ENCODE results near the gene SPOCK1. TPM values are rescaled to one million over a fixed set of nuclear protein-coding genes. Genes with fewer than 3 reads are reported as not detected.

Gene SPOCK1
- total RNA-seq, 1 donor from 2014 or later: 6.8 TPM

DNA sequence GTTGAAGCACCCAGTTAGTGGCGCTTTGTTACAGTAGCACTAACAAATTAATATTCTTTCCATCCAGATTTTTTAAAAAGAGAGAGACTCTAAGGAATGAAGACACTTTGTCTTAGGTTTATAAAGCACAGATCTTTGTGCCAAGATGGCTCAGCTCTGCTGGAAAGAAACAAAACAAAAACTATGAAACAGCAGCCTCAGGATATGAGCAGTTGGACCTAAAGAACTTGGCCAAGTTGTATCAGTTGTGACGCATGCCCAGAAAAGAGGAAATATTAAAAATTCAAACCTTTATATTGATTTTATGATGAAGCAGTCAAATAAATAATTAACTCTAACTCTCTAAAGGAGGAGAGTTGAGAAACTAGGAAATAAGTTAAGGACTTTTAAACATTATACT is 427.2 kb downstream of the SPOCK1 start:
- Histone ChIP-seq H3K36me3 (ENCODE audit: control insufficient read depth, insufficient read depth, low read length) (no peaks in the 10 kb centered on the region), H3K27me3 (ENCODE audit: control insufficient read depth, insufficient read depth, low read length) (no peaks in the 10 kb centered on the region), H3K4me3 (ENCODE audit: low read depth, low read length) (no peak overlapping the region)
- FAIRE-seq: no peak
- DNase-seq (ENCODE audit: low read depth): no peak
- TF ChIP-seq, protein P1, sequence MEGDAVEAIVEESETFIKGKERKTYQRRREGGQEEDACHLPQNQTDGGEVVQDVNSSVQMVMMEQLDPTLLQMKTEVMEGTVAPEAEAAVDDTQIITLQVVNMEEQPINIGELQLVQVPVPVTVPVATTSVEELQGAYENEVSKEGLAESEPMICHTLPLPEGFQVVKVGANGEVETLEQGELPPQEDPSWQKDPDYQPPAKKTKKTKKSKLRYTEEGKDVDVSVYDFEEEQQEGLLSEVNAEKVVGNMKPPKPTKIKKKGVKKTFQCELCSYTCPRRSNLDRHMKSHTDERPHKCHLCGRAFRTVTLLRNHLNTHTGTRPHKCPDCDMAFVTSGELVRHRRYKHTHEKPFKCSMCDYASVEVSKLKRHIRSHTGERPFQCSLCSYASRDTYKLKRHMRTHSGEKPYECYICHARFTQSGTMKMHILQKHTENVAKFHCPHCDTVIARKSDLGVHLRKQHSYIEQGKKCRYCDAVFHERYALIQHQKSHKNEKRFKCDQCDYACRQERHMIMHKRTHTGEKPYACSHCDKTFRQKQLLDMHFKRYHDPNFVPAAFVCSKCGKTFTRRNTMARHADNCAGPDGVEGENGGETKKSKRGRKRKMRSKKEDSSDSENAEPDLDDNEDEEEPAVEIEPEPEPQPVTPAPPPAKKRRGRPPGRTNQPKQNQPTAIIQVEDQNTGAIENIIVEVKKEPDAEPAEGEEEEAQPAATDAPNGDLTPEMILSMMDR (IDR thresholded peaks at IDR 0.05; ENCODE audit: insufficient read depth, low read length, severe bottlenecking): no peak

DNA sequence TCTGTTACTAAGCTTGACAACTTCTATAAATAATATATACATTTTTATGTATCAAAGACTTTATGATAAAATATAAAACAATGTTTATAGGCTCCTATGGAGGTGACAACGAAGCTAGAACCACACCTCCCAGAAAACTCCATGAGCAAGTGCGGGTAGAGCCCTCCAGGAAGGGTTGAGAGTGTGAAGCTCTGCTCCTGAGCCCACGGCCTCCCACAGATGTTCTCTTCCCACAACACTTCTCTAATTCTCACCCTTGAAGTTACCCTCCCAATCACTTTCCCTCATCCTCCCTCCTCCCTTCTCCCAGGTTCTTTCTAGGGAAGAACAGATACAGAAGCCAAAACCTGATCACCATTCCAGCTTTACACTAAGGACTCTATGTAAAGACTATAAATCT is 427.6 kb downstream of the SPOCK1 start:
- FAIRE-seq (no peak), DNase-seq (ENCODE audit: low read depth) (no peak)
- Histone ChIP-seq H3K4me3 (ENCODE audit: low read depth, low read length) (no peak overlapping the region), H3K27me3 (ENCODE audit: control insufficient read depth, insufficient read depth, low read length) (no peaks in the 10 kb centered on the region), H3K36me3 (ENCODE audit: control insufficient read depth, insufficient read depth, low read length) (no peaks in the 10 kb centered on the region)
- TF ChIP-seq, protein P1 (IDR thresholded peaks at IDR 0.05; ENCODE audit: insufficient read depth, low read length, severe bottlenecking): no peak

DNA sequence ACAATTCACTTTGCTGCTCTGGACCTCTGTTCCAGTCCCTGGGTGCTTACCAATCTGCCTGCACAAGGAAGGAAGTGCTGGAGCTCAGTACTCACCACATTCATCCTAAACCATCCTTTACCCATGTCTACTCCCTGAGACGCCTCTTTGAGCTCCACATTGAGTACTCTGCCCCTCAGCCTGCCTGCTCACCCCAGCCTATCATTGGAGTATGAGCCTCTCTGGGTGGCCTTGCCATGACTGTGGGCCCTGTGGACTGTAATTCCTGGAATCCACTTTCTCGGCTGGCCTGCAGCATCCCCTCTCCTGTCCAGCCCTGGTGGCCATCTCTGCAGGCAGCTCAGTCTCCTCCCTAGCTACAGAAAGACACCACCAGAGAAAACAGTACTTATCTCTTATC is 428.6 kb downstream of the SPOCK1 start:
- DNase-seq (ENCODE audit: low read depth): no peak
- TF ChIP-seq, protein P1 (IDR thresholded peaks at IDR 0.05; ENCODE audit: insufficient read depth, low read length, severe bottlenecking): no peak
- FAIRE-seq: peak; percentile 7
- Histone ChIP-seq H3K36me3 (ENCODE audit: control insufficient read depth, insufficient read depth, low read length) (no peaks in the 10 kb centered on the region), H3K4me3 (ENCODE audit: low read depth, low read length) (no peak overlapping the region), H3K27me3 (ENCODE audit: control insufficient read depth, insufficient read depth, low read length) (no peaks in the 10 kb centered on the region)

DNA sequence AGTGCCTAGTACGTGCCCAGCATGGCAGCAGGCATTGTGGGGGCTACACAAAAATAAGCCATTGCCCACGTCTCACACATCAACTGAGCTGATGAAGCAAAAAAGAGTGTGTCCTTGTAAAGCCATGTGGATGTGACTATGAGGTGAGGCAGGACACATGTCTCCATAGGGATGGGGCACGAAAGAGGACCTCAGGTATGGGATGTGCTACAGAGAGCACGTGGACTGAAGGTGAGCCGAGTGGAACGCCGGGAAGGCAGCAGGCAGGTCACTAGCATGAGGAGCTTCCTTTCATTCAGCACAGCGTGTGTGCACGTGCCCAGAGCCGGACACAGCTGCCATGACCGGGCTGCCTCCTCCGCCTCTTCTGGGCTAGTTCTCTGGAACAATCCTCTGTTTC is 429.8 kb downstream of the SPOCK1 start:
- Histone ChIP-seq H3K4me3 (ENCODE audit: low read depth, low read length) (no peak overlapping the region), H3K36me3 (ENCODE audit: control insufficient read depth, insufficient read depth, low read length) (no peaks in the 10 kb centered on the region), H3K27me3 (ENCODE audit: control insufficient read depth, insufficient read depth, low read length) (no peaks in the 10 kb centered on the region)
- no peak for FAIRE-seq
- TF ChIP-seq, protein P1 (IDR thresholded peaks at IDR 0.05; ENCODE audit: insufficient read depth, low read length, severe bottlenecking): no peak
- DNase-seq (ENCODE audit: low read depth): no peak

DNA sequence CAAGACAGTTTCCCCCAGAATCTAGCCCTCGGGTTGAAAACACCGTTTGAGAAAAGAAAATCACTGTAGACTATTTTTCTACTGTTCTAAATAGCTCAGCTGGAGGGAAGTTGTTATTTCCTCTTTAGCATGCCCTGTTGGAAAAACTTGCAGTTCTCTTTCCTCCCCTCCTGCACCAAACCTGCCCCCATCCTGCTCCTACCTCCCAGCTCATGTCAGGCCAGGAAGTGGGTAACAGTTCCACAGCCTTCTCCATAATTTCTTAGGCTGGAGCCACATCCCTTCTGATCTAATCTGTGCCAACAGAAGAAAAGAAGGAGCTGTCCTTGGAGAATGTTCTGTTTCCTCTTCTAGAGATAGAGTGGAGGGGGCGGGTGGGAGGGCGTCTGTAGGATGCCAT is 437.7 kb downstream of the SPOCK1 start:
- H3K36me3 ChIP-seq (ENCODE audit: control insufficient read depth, insufficient read depth, low read length): no peaks in the 10 kb centered on the region
- no peaks in the 10 kb centered on the region for H3K27me3 ChIP-seq (ENCODE audit: control insufficient read depth, insufficient read depth, low read length)
- H3K4me3 ChIP-seq (ENCODE audit: low read depth, low read length): no peak overlapping the region
- TF ChIP-seq, protein P1 (IDR thresholded peaks at IDR 0.05; ENCODE audit: insufficient read depth, low read length, severe bottlenecking): no peak
- DNase-seq (ENCODE audit: low read depth): no peak
- FAIRE-seq: no peak

DNA sequence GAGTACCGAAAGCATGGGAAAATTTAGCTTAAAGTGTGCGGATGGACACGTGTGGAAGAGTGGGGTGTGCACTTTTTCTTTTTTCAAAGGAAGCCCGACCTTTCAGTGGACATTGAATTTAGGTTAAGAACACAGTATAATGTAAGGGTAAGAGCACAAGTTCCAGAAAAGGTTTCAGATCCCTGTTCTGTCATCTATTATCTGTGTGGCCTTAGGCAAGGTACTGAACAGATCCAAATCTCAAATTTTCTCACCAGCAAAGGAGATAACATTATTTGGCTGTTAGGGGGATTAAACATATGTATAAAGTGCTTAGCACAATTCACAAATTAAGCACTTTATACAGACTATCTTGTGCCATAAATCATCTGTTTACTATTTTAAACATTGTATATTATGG is 441.0 kb downstream of the SPOCK1 start:
- H3K27me3 ChIP-seq (ENCODE audit: control insufficient read depth, insufficient read depth, low read length): no peaks in the 10 kb centered on the region
- H3K36me3 ChIP-seq (ENCODE audit: control insufficient read depth, insufficient read depth, low read length): no peaks in the 10 kb centered on the region
- H3K4me3 ChIP-seq (ENCODE audit: low read depth, low read length): no peak overlapping the region
- TF ChIP-seq, protein P1 (IDR thresholded peaks at IDR 0.05; ENCODE audit: insufficient read depth, low read length, severe bottlenecking): no peak
- FAIRE-seq (no peak), DNase-seq (ENCODE audit: low read depth) (no peak)

Measured in bronchial epithelial cell (primary cell).